T-helper 1 cell treated with Interleukin-12 subunit alpha and Interleukin-12 subunit beta and Interleukin-4 antibody, amounts not matched to agents 30 ng/mL and 1 ng/mL, for 36 hours (primary cell): ENCODE measurements around the gene CXCL8. TPM values are rescaled to one million over a fixed set of nuclear protein-coding genes. Genes with fewer than 3 reads are reported as not detected.

ENCODE experiments used
- total RNA-seq: library from RNA; stranded (reverse); gene quantifications from 2 replicates; pipeline ENCODE4 v1.2.3, GENCODE V29; 2022

The CXCL8 gene
- total RNA-seq, 1 donor from 2014 or later: 7.6 TPM

Other genes with a start within 250 kb of the CXCL8 start
- gene RASSF6, start 120.1 kb upstream of the CXCL8 start, total RNA-seq: not detected in 2 replicates
- gene CXCL6, start 96.1 kb downstream of the CXCL8 start, total RNA-seq: not detected in 2 replicates
- gene PF4V1, start 112.7 kb downstream of the CXCL8 start, total RNA-seq: not detected in 2 replicates
- not detected in 2 replicates for gene CXCL1, start 128.8 kb downstream of the CXCL8 start, total RNA-seq
- not detected in 2 replicates for gene PF4, start 241.5 kb downstream of the CXCL8 start, total RNA-seq
- not detected in 2 replicates for gene PPBP, start 247.6 kb downstream of the CXCL8 start, total RNA-seq